Retinal pigment epithelial cell (primary cell): ENCODE data around the gene HOXB9.

Experiments
- DNase-seq: peaks from one replicate; pipeline ENCODE4 v3.0.0-alpha.2; 2010; ENCODE audit warnings: low read depth
- H3K4me3 ChIP-seq: 2 replicates; pipeline ENCODE4 v1.5.1; 2011; ENCODE audit warnings: mild to moderate bottlenecking, low read length, control low read depth, moderate library complexity
- CTCF ChIP-seq: conservative IDR thresholded peaks from 2 replicates; pipeline ENCODE4 v1.5.1; 2011; ENCODE audit warnings: low read depth, low read length, control low read depth, inconsistent platforms

Gene HOXB9

GRCh38 chr17:48637323-48638260 lies 11.4 kb upstream of the HOXB9 start:
- TF ChIP-seq CTCF: no peak
- no peak for DNase-seq
- no peak overlapping the region for H3K4me3 ChIP-seq

GRCh38 chr17:48636177-48637018 lies 10.2 kb upstream of the HOXB9 start:
- no peak overlapping the region for H3K4me3 ChIP-seq
- TF ChIP-seq CTCF: peak; percentile 64
- peak; percentile 14 for DNase-seq

GRCh38 chr17:48634493-48635208 lies 8.5 kb upstream of the HOXB9 start:
- H3K4me3 ChIP-seq: no peak overlapping the region
- no peak for TF ChIP-seq CTCF
- DNase-seq: no peak

- no peak for DNase-seq
- no peak overlapping the region for H3K4me3 ChIP-seq
- TF ChIP-seq CTCF: no peak
These were observed 7.1 kb upstream of the HOXB9 start for GRCh38 chr17:48633266-48633677.

GRCh38 chr17:48632579-48633265 lies 6.6 kb upstream of the HOXB9 start:
- no peak for TF ChIP-seq CTCF
- H3K4me3 ChIP-seq: no peak overlapping the region
- no peak for DNase-seq
